ENCODE results near the gene RNPEP. TPM values are rescaled to one million over a fixed set of nuclear protein-coding genes. Genes with fewer than 3 reads are reported as not detected.

The RNPEP gene
- total RNA-seq, 4 donors from 2014 or later, result 33.0 to 49.0 (median 44.0) TPM

Small RNAs within 50 kb of the gene (small RNA-seq; reads per million reads assigned to genes)
- gene AL691482.1, result 0 reads per million in 3 donors
- gene AL691482.2, result 0 reads per million in 3 donors
- gene MIR6740, result 0 to 0.51 (median 0) reads per million in 3 donors
- gene RF00156, result 0 reads per million in 3 donors

Other genes with a start within 250 kb of the RNPEP start
- gene IPO9, start 153.5 kb upstream of the RNPEP start, total RNA-seq, result 10 to 100 TPM; 17.4 to 31.8 (median 23.1) TPM
- gene SHISA4, start 93.8 kb upstream of the RNPEP start, total RNA-seq, result 10 to 100 TPM; 20.3 to 31.0 (median 28.5) TPM
- 1,000 to 10,000 TPM; 1,021 to 1,618 (median 1,290) TPM for gene LMOD1, start 36.1 kb upstream of the RNPEP start, total RNA-seq
- gene TIMM17A, start 27.1 kb upstream of the RNPEP start, total RNA-seq, result 10 to 100 TPM; 30.7 to 46.1 (median 32.4) TPM
- 1 to 10 TPM in 2 of 4 donors, under 1 TPM in 1, not detected in 1; 0.17 to 2.9 (median 1.2) TPM for gene ELF3, start 27.9 kb downstream of the RNPEP start, total RNA-seq
- under 1 TPM in 3 of 4 donors, not detected in 1; 0.17 to 0.69 (median 0.58) TPM for gene GPR37L1, start 140.3 kb downstream of the RNPEP start, total RNA-seq
- gene ARL8A, start 162.1 kb downstream of the RNPEP start, total RNA-seq, result 10 to 100 TPM; 41.1 to 60.8 (median 53.6) TPM
- gene PTPN7, start 178.0 kb downstream of the RNPEP start, total RNA-seq, result 1 to 10 TPM in 2 of 4 donors, under 1 TPM in 2; 0.78 to 2.5 (median 1.3) TPM
- gene LGR6, start 211.2 kb downstream of the RNPEP start, total RNA-seq, result 1 to 10 TPM in 1 of 4 donors, under 1 TPM in 2, not detected in 1; under 0.01 to 1.2 (median 0.78) TPM

Data from esophagus muscularis mucosa (tissue), 4 donors.